ENCODE results near the gene VIM. TPM values are rescaled to one million over a fixed set of nuclear protein-coding genes. Genes with fewer than 3 reads are reported as not detected.

VIM gene
- total RNA-seq, 1 donor from 2014 or later, result 2,114 TPM

DNA sequence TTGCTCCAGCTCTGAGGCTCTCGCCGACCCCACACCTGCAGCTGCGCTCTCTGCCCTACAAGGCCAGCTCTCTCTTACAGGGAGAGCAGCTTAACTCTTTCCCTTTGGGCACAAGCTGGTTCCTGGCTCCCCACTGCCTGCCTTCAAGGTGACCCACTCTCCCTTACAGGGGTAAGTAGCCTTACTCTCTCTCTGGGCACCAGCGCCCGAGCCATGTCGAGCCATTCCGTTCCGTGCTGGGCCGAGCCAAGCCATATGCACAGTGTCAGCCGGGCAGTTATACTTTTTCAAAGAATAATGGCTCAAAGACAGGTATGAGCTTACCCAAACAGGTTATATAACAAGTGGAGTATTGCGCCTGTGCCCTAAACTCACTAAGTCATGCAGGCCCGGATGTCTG, 44.6 kb downstream of the VIM start:
- no peaks in the 10 kb centered on the region for H3K4me1 Mint-ChIP-seq (ENCODE audit: unreplicated experiment)
- H3K36me3 Mint-ChIP-seq (ENCODE audit: unreplicated experiment), result no peaks in the 10 kb centered on the region
- TF ChIP-seq, protein P1, sequence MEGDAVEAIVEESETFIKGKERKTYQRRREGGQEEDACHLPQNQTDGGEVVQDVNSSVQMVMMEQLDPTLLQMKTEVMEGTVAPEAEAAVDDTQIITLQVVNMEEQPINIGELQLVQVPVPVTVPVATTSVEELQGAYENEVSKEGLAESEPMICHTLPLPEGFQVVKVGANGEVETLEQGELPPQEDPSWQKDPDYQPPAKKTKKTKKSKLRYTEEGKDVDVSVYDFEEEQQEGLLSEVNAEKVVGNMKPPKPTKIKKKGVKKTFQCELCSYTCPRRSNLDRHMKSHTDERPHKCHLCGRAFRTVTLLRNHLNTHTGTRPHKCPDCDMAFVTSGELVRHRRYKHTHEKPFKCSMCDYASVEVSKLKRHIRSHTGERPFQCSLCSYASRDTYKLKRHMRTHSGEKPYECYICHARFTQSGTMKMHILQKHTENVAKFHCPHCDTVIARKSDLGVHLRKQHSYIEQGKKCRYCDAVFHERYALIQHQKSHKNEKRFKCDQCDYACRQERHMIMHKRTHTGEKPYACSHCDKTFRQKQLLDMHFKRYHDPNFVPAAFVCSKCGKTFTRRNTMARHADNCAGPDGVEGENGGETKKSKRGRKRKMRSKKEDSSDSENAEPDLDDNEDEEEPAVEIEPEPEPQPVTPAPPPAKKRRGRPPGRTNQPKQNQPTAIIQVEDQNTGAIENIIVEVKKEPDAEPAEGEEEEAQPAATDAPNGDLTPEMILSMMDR (IDR thresholded peaks at IDR 0.05), result no peak
- H3K27me3 Mint-ChIP-seq (ENCODE audit: unreplicated experiment), result peaks cover 33% of the 10 kb centered on the region
- H3K9me3 Mint-ChIP-seq (ENCODE audit: unreplicated experiment), result peaks cover 10% of the 10 kb centered on the region
- H3K4me3 Mint-ChIP-seq (ENCODE audit: unreplicated experiment), result no peak overlapping the region
- DNase-seq (ENCODE audit: extremely low spot score, unreplicated experiment), result no peak
- H3K27ac Mint-ChIP-seq (ENCODE audit: unreplicated experiment), result no peak overlapping the region

DNA sequence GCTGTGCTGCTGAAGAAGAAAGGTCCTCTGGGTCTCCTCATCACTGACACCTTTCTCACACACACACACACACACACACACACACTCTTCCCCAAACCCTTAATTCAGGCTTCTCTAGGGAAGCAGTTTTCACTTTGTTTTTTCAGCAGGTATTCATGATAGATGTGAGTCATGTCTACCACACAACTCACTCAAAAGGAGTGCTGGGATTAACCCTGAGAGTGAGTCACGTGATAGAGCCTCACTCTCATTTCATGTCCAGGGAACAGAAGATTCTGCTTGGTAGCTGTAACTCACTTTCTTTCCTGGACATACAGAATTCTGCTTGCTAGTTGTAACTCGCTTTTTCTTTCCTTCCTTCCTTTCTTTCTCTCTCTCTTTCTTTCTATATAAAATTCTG, 45.4 kb downstream of the VIM start:
- H3K4me3 Mint-ChIP-seq (ENCODE audit: unreplicated experiment), result no peak overlapping the region
- no peaks in the 10 kb centered on the region for H3K36me3 Mint-ChIP-seq (ENCODE audit: unreplicated experiment)
- TF ChIP-seq, protein P1 (IDR thresholded peaks at IDR 0.05), result no peak
- H3K27ac Mint-ChIP-seq (ENCODE audit: unreplicated experiment), result no peak overlapping the region
- DNase-seq (ENCODE audit: extremely low spot score, unreplicated experiment), result no peak
- H3K9me3 Mint-ChIP-seq (ENCODE audit: unreplicated experiment), result peaks cover 10% of the 10 kb centered on the region
- peaks cover 27% of the 10 kb centered on the region for H3K27me3 Mint-ChIP-seq (ENCODE audit: unreplicated experiment)
- H3K4me1 Mint-ChIP-seq (ENCODE audit: unreplicated experiment), result no peaks in the 10 kb centered on the region

DNA sequence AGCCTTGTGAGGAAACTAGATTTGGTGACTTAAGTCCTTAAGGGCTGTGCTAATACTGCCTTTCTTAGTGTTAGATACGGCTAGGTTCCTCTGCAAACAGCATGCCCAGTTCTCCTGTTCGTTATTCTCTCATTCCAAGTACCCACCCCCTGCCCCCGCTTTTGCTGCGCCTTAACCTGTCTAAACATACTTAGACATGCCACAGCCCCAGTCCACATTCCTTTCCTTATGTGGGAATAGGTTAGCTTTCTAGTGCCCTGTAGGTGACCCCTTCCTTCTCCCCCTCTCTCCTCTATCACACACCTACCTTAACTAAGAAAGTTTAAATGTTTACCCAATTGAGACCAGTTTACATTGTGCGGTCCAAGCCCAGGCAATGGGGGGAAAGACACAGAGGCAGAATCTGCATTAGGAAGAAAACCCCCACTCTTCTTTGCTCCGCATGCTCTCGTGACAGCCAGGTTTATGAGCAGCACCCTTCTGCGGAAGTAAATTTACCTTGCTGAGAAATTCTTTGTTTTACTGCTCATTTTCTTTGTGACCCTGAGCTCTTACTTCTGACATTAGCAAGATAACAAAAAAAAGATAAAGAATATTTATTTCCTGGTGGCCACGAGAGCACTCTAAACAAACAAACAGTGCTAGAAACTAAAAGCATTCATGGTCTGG, 48.8 kb downstream of the VIM start:
- Mint-ChIP-seq H3K4me3 (ENCODE audit: unreplicated experiment) (no peak overlapping the region), H3K9me3 (ENCODE audit: unreplicated experiment) (peaks cover 14% of the 10 kb centered on the region)

GRCh38 chr10:17278607-17279240, 50.7 kb downstream of the VIM start:
- DNase-seq (ENCODE audit: extremely low spot score, unreplicated experiment), result no peak
- peaks cover 32% of the 10 kb centered on the region for H3K27me3 Mint-ChIP-seq (ENCODE audit: unreplicated experiment)
- H3K4me1 Mint-ChIP-seq (ENCODE audit: unreplicated experiment), result no peaks in the 10 kb centered on the region
- TF ChIP-seq, protein P1 (IDR thresholded peaks at IDR 0.05), result no peak
- H3K36me3 Mint-ChIP-seq (ENCODE audit: unreplicated experiment), result no peaks in the 10 kb centered on the region
- no peak overlapping the region for H3K4me3 Mint-ChIP-seq (ENCODE audit: unreplicated experiment)
- peaks cover 17% of the 10 kb centered on the region for H3K9me3 Mint-ChIP-seq (ENCODE audit: unreplicated experiment)
- no peak overlapping the region for H3K27ac Mint-ChIP-seq (ENCODE audit: unreplicated experiment)

More for the DNA sequence above, 48.8 kb downstream of the VIM start:
- DNase-seq (ENCODE audit: extremely low spot score, unreplicated experiment), result no peak
- H3K4me1 Mint-ChIP-seq (ENCODE audit: unreplicated experiment), result no peaks in the 10 kb centered on the region
- no peak overlapping the region for H3K27ac Mint-ChIP-seq (ENCODE audit: unreplicated experiment)
- TF ChIP-seq, protein P1 (IDR thresholded peaks at IDR 0.05), result no peak
- H3K27me3 Mint-ChIP-seq (ENCODE audit: unreplicated experiment), result peaks cover 25% of the 10 kb centered on the region
- H3K36me3 Mint-ChIP-seq (ENCODE audit: unreplicated experiment), result no peaks in the 10 kb centered on the region

DNA sequence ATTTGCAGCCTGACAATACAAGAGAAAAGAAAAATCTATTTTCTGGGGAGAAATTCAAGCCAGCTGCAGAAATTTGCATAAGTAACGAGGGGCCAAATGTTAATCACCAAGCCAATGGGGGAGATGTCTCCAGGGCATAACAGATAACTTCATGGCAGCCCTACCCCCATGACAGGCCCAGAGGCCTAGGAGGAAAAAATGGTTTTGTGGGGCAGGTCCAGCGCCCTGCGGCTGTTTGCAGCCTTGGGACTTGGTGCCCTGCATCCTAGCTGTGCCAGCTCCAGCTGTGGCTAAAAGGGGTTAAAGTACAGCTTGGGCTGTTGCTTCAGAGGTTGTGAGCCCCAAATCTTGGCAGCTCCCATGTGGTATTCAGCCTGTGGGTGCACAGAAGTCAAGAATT, 54.3 kb downstream of the VIM start:
- DNase-seq (ENCODE audit: extremely low spot score, unreplicated experiment), result no peak
- TF ChIP-seq, protein P1 (IDR thresholded peaks at IDR 0.05), result no peak
- Mint-ChIP-seq H3K27me3 (ENCODE audit: unreplicated experiment) (peaks cover 51% of the 10 kb centered on the region), H3K4me1 (ENCODE audit: unreplicated experiment) (no peaks in the 10 kb centered on the region), H3K36me3 (ENCODE audit: unreplicated experiment) (no peaks in the 10 kb centered on the region), H3K27ac (ENCODE audit: unreplicated experiment) (no peak overlapping the region), H3K9me3 (ENCODE audit: unreplicated experiment) (peaks cover 7% of the 10 kb centered on the region), H3K4me3 (ENCODE audit: unreplicated experiment) (no peak overlapping the region)

Data from osteocyte (in vitro differentiated cells).